Osteoblast (primary cell): Measurements from ENCODE around the gene RNF44. TPM values are rescaled to one million over a fixed set of nuclear protein-coding genes. Genes with fewer than 3 reads are reported as not detected.
"Not testable (repeated sequence)": the region's sequence is repeated elsewhere in the genome, so short reads cannot be mapped to it uniquely, and the experiment has no call there.

Experiments used
- DNase-seq: peaks from one replicate; pipeline ENCODE4 v3.0.0; 2011; ENCODE audit warnings: low spot score, mixed read lengths; ENCODE audit not compliant: insufficient read length; ENCODE audit errors: missing footprints
- H2AFZ ChIP-seq: 2 replicates; pipeline ENCODE4 v1.6.0; 2011; ENCODE audit warnings: mild to moderate bottlenecking, low read length
- H3K27ac ChIP-seq: 2 replicates; pipeline ENCODE4 v1.5.1; 2011; ENCODE audit warnings: mild to moderate bottlenecking, low read depth, low read length, moderate library complexity
- H3K27me3 ChIP-seq: 2 replicates; pipeline ENCODE4 v1.6.0; 2012; ENCODE audit warnings: mild to moderate bottlenecking, control low read depth, inconsistent platforms, low read length, moderate library complexity; ENCODE audit not compliant: insufficient read depth
- H3K36me3 ChIP-seq: 2 replicates; pipeline ENCODE4 v1.5.1; 2011; ENCODE audit warnings: mild to moderate bottlenecking, low read length, control low read depth, moderate library complexity; ENCODE audit not compliant: insufficient read depth
- H3K4me1 ChIP-seq: 2 replicates; pipeline ENCODE4 v1.5.1; 2011; ENCODE audit warnings: mild to moderate bottlenecking, low read length, control low read depth, moderate library complexity; ENCODE audit not compliant: insufficient read depth
- H3K4me2 ChIP-seq: 2 replicates; pipeline ENCODE4 v1.6.0; 2011; ENCODE audit warnings: mild to moderate bottlenecking, low read length; ENCODE audit not compliant: insufficient read depth
- H3K4me3 ChIP-seq: fragments of 200-600 bp; sonication (generic); 3 replicates; pipeline ENCODE4 v1.5.1; 2012; ENCODE audit warnings: mild to moderate bottlenecking, low read length, inconsistent platforms; ENCODE audit not compliant: insufficient read depth
- H3K79me2 ChIP-seq: 2 replicates; pipeline ENCODE4 v1.6.0; 2012; ENCODE audit warnings: mild to moderate bottlenecking, low read length, control low read depth, inconsistent platforms; ENCODE audit not compliant: insufficient read depth
- H3K9me3 ChIP-seq: 2 replicates; pipeline ENCODE4 v1.5.1; 2011; ENCODE audit warnings: low read depth, low read length, control low read depth
- H4K20me1 ChIP-seq: 2 replicates; pipeline ENCODE4 v1.6.0; 2012; ENCODE audit warnings: mild to moderate bottlenecking, low read length, control low read depth; ENCODE audit not compliant: insufficient read depth
- total RNA-seq: library from RNA; depleted of rRNA; stranded (reverse); fragments of >200 nt; gene quantifications from 2 replicates; pipeline ENCODE4 v1.2.3, GENCODE V29; 2012
- TF ChIP-seq, protein P1 (sequence below): IDR thresholded peaks from 2 replicates; pipeline ENCODE4 v1.5.1; 2011; ENCODE audit warnings: mild to moderate bottlenecking, low read depth, low read length, moderate library complexity; ENCODE audit errors: extremely low read depth

The RNF44 gene
- total RNA-seq, 1 donor: 5.4 TPM

DNA sequence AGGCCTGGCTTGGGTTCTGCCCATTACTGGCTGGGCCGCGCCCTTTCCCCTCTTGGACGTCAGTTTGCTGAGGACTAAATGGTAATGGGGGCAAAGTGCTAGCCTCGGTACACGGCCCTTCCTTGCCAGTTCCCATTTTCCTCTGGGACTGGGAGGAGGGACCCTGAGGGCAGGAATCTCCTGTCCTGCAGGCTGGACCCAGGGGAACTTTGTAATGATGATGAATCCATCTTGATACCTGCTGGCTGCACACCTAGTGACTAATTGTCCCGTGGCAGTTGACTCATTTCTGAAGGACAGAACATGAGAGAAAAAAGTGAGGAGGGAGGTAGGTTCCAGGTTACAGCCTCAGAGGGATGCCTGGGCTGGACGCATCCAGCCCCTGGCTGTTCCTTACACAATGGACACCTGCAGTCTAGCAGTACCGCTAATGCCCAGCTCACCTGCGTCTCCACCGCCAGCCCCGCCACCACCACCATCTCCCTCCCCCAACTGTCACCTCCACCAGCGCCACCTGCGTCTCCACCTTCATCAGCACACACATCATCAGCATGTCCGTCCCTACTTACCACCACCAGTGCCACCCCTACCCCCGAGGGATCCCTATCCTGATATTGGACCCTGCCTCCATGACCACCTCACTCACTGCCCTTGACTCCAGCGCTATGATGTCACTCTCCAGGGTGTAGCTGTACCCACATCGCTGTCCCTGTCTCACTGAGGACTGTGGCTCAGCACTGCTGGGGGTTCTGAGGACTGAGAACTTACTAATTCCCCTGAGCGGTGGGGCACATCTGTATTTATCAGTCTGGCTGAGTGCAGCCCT lies 16.3 kb upstream of the RNF44 start:
- TF ChIP-seq, protein P1, sequence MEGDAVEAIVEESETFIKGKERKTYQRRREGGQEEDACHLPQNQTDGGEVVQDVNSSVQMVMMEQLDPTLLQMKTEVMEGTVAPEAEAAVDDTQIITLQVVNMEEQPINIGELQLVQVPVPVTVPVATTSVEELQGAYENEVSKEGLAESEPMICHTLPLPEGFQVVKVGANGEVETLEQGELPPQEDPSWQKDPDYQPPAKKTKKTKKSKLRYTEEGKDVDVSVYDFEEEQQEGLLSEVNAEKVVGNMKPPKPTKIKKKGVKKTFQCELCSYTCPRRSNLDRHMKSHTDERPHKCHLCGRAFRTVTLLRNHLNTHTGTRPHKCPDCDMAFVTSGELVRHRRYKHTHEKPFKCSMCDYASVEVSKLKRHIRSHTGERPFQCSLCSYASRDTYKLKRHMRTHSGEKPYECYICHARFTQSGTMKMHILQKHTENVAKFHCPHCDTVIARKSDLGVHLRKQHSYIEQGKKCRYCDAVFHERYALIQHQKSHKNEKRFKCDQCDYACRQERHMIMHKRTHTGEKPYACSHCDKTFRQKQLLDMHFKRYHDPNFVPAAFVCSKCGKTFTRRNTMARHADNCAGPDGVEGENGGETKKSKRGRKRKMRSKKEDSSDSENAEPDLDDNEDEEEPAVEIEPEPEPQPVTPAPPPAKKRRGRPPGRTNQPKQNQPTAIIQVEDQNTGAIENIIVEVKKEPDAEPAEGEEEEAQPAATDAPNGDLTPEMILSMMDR: no peak
- Histone ChIP-seq H3K9me3 (no peaks in the 10 kb centered on the region), H3K4me3 (no peak overlapping the region), H3K27me3 (no peaks in the 10 kb centered on the region), H3K36me3 (no peaks in the 10 kb centered on the region), H2AFZ (no peak overlapping the region), H4K20me1 (no peaks in the 10 kb centered on the region), H3K27ac (no peak overlapping the region), H3K4me1 (no peaks in the 10 kb centered on the region), H3K79me2 (no peaks in the 10 kb centered on the region), H3K4me2 (no peak overlapping the region)
- DNase-seq: no peak

DNA sequence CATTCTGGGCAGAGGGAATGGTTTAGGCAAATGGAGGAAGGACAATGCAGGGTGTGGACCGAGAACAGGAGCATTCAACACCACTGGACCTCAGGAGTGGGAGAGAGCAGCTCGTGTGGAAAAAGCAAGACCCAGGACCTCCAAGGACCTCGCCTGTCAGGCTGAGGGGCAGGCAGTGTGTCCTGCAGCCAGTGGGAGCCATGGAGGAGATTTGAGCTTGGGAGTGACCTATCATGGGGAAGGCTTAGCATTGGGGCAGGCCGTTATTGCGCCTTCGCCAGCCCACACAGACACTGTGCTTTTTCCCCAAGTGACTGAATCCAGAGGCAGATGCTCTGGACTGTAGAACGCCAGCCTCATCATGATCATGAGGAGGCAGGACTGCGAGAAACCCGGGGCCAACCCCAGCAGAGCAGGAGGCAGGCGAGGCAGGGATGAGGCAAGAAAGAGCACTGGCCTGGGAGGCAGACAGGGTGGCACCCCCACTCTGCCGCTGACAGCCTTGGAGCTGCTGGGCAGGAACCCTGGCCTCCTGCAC lies 15.2 kb upstream of the RNF44 start:
- Histone ChIP-seq H3K4me1 (no peaks in the 10 kb centered on the region), H3K27ac (no peak overlapping the region), H3K9me3 (no peaks in the 10 kb centered on the region), H3K79me2 (no peaks in the 10 kb centered on the region), H4K20me1 (no peaks in the 10 kb centered on the region), H3K4me3 (no peak overlapping the region), H3K27me3 (no peaks in the 10 kb centered on the region), H3K4me2 (no peak overlapping the region), H3K36me3 (no peaks in the 10 kb centered on the region), H2AFZ (no peak overlapping the region)
- TF ChIP-seq, protein P1: no peak
- no peak for DNase-seq

DNA sequence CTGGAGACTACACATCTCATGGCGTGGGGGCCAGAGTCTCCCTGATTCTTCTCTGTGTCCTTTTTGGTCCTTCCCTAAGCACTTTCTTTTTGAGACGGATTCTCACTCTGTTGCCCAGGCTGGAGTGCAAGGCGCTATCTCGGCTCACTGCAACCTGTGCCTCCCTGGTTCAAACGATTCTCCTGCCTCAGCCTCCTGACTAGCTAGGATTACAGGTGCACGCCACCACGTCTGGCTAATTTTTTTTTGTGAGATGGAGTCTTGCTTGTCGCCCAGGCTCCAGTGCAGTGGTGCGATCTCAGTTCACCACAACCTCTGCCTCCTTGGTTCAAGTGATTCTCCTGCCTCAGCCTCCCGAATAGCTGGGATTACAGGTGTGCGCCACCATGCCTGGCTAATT lies 13.7 kb upstream of the RNF44 start:
- not testable (repeated sequence) for H3K27ac ChIP-seq, H3K4me2 ChIP-seq, H3K27me3 ChIP-seq, H3K4me1 ChIP-seq, H4K20me1 ChIP-seq, H3K9me3 ChIP-seq, H3K4me3 ChIP-seq, H3K36me3 ChIP-seq, H2AFZ ChIP-seq, DNase-seq, H3K79me2 ChIP-seq

DNA sequence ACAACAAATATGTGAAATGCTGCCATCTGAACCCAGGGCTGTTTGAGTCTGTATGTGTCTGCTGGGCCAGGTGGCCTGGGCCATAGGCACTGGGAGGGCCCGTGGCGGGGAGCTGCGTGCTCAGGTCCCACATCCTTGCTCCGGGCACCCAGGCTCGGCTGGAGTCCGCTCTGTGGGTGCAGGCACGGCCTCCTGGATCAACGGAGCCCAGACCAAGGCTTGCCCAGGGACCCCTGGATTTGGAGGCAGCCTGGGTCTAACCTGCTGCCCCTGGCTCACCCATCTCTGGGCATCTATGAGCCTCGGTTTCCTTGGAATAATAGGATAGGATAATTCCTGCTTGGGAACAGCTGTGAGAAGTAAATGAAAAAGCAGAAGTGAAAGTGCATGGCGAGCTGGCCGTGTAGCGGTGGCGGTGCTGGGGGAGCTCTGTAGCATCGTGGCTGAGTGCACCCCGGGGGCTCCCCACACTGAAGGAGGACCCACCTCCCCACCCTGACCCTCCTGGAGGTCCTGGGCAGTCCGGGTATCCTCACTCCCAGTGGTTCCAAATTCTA lies 13.2 kb upstream of the RNF44 start:
- TF ChIP-seq, protein P1: no peak
- H2AFZ ChIP-seq: no peak overlapping the region

More for the DNA sequence above, 13.2 kb upstream of the RNF44 start:
- no peaks in the 10 kb centered on the region for H3K36me3 ChIP-seq
- H3K4me2 ChIP-seq: peak overlapping the region; percentile 28
- H3K4me3 ChIP-seq: peak overlapping the region; percentile 28
- no peak overlapping the region for H3K27ac ChIP-seq
- DNase-seq: peak; percentile 62
- H3K9me3 ChIP-seq: no peaks in the 10 kb centered on the region
- no peaks in the 10 kb centered on the region for H3K79me2 ChIP-seq
- no peaks in the 10 kb centered on the region for H3K4me1 ChIP-seq
- no peaks in the 10 kb centered on the region for H4K20me1 ChIP-seq
- no peaks in the 10 kb centered on the region for H3K27me3 ChIP-seq
